HCT116 (cell line): ENCODE data around the gene TMEM242. TPM values are rescaled to one million over a fixed set of nuclear protein-coding genes. Genes with fewer than 3 reads are reported as not detected.

ENCODE experiments used
- ATAC-seq: fragments of 200-7000 bp; cut with Tn5 transposase; 2 replicates; pipeline ENCODE4 v1.9.1; 2020; ENCODE audit warnings: mild to moderate bottlenecking, moderate library complexity
- BruUV-seq: library from RNA; stranded (reverse); fragments of 400-500 nt; replicated peaks from 2 replicates; lab custom pipeline; 2021; lab: Mats Ljungman, UMichigan
- CTCF ChIA-PET: fragments of 300-600 bp; sonication (Branson Sonifier 250); formaldehyde crosslinking; loops from one replicate; lab custom pipeline; 2021; ENCODE audit warnings: antibody characterized with exemption; lab: Charles Lee
- POLR2A ChIA-PET: fragments of 300-600, 350-600 bp; sonication (Branson Sonifier 250); formaldehyde crosslinking; loops from one replicate; lab custom pipeline; 2021; ENCODE audit warnings: antibody characterized with exemption; lab: Charles Lee
- RAD21 ChIA-PET, 2 experiments: fragments of 300-600 bp; sonication (Branson Sonifier 250); formaldehyde crosslinking; loops; one replicate each; lab custom pipeline; 2023; ENCODE audit warnings: low total read pairs in 2 of 2; ENCODE audit not compliant: uncharacterized antibody in 2 of 2, unreplicated experiment in 2 of 2, low non-redundant PET in 1 of 2; lab: Charles Lee
- DNase-seq: peaks from one replicate; pipeline ENCODE4 v3.0.0-alpha.2; 2010; ENCODE audit warnings: low read depth, low spot score
- H2AFZ ChIP-seq: fragments of 200-600 bp; shearing (Covaris generic), sonication (generic); 2 replicates; pipeline ENCODE4 v1.6.1; 2017; ENCODE audit warnings: low read depth, mixed run types, mixed read lengths, antibody characterized with exemption, low read length; ENCODE audit not compliant: poor library complexity, severe bottlenecking
- H3K27ac ChIP-seq: 2 replicates; pipeline ENCODE4 v1.5.1; 2012; ENCODE audit warnings: low read depth, low read length
- H3K27me3 ChIP-seq: fragments of 200-600 bp; sonication (generic); 2 replicates; pipeline ENCODE4 v1.6.1; 2016; ENCODE audit warnings: mixed run types, low read length, mixed read lengths; ENCODE audit not compliant: insufficient read depth
- H3K36me3 ChIP-seq, 2 experiments: fragments of 200-500 bp in 1 of 2; fragments of 200-600 bp in 1 of 2; sonication (Bioruptor generic) in 1 of 2; sonication (generic) in 1 of 2; 2 replicates each; pipeline versions ENCODE4 v1.5.1 to v1.6.1; 2014 to 2016; ENCODE audit warnings: low read length in 2 of 2, inconsistent platforms in 1 of 2, mixed read lengths in 1 of 2, mixed run types in 1 of 2; ENCODE audit not compliant: insufficient read depth in 2 of 2, control insufficient read depth in 1 of 2
- H3K4me1 ChIP-seq, 2 experiments: fragments of 200-600 bp in 1 of 2; sonication (generic) in 1 of 2; 2 replicates each; pipeline versions ENCODE4 v1.5.1 to v1.6.1; 2012 to 2017; ENCODE audit warnings: low read length in 2 of 2, inconsistent platforms in 1 of 2, mild to moderate bottlenecking in 1 of 2, mixed read lengths in 1 of 2, mixed run types in 1 of 2, moderate library complexity in 1 of 2; ENCODE audit not compliant: insufficient read depth in 2 of 2, control insufficient read depth in 1 of 2
- H3K4me2 ChIP-seq: fragments of 200-600 bp; sonication (generic); 2 replicates; pipeline ENCODE4 v1.6.1; 2017; ENCODE audit warnings: mixed run types, low read length, mixed read lengths
- H3K4me3 ChIP-seq, 2 experiments: fragments of 200-600 bp in 1 of 2; sonication (generic) in 1 of 2; replicated peaks in 1 of 2; 2 replicates each; pipeline ENCODE4 v1.5.1; 2011 to 2016; ENCODE audit warnings: low read length in 2 of 2, control low read depth in 1 of 2, low read depth in 1 of 2, mild to moderate bottlenecking in 1 of 2, mixed read lengths in 1 of 2, mixed run types in 1 of 2
- H3K79me2 ChIP-seq: fragments of 200-600 bp; sonication (generic); 2 replicates; pipeline ENCODE4 v1.6.1; 2017; ENCODE audit warnings: mild to moderate bottlenecking, mixed run types, low read length, moderate library complexity, mixed read lengths; ENCODE audit not compliant: insufficient read depth
- H3K9ac ChIP-seq: fragments of 200-600 bp; sonication (generic); 2 replicates; pipeline ENCODE4 v1.6.1; 2016; ENCODE audit warnings: low read length, mixed read lengths
- H3K9me2 ChIP-seq: fragments of 200-600 bp; sonication (generic), shearing (Covaris generic); 2 replicates; pipeline ENCODE4 v1.6.1; 2017; ENCODE audit warnings: mixed run types, mild to moderate bottlenecking, moderate library complexity; ENCODE audit not compliant: insufficient read depth
- H3K9me3 ChIP-seq, 2 experiments: fragments of 200-500 bp in 1 of 2; fragments of 200-600 bp in 1 of 2; sonication (Bioruptor generic) in 1 of 2; sonication (generic) in 1 of 2; 2 replicates each; pipeline ENCODE4 v1.6.1; 2014 to 2017; ENCODE audit warnings: low read length in 2 of 2, mixed read lengths in 2 of 2, inconsistent platforms in 1 of 2, low read depth in 1 of 2, mild to moderate bottlenecking in 1 of 2, mixed run types in 1 of 2, moderate library complexity in 1 of 2; ENCODE audit not compliant: control insufficient read depth in 1 of 2, insufficient read depth in 1 of 2
- H4K20me1 ChIP-seq: fragments of 200-600 bp; sonication (generic), shearing (Covaris generic); 2 replicates; pipeline ENCODE4 v1.6.1; 2017; ENCODE audit warnings: mixed run types, mild to moderate bottlenecking, moderate library complexity; ENCODE audit not compliant: insufficient read depth
- ATF3 ChIP-seq: IDR thresholded peaks from 2 replicates; pipeline ENCODE4 v1.6.1; 2012
- CBX3 ChIP-seq: IDR thresholded peaks from 2 replicates; pipeline ENCODE4 v1.6.1; 2012; ENCODE audit warnings: low read depth
- CTCF ChIP-seq, 3 experiments: fragments of 200-600 bp in 1 of 3; sonication (generic) in 1 of 3; IDR thresholded peaks in 2 of 3; conservative IDR thresholded peaks in 1 of 3; 2 replicates each; pipeline ENCODE4 v1.5.1; 2012 to 2017; ENCODE audit warnings: low read depth in 2 of 3, low read length in 2 of 3, antibody characterized with exemption in 1 of 3, borderline replicate concordance in 1 of 3, control low read depth in 1 of 3, mild to moderate bottlenecking in 1 of 3, mixed read lengths in 1 of 3, mixed run types in 1 of 3, moderate library complexity in 1 of 3; ENCODE audit not compliant: insufficient read depth in 1 of 3
- EZH2phosphoT487 ChIP-seq: fragments of 200-600 bp; IDR thresholded peaks from 2 replicates; pipeline ENCODE4 v1.6.1; 2018; ENCODE audit warnings: antibody characterized with exemption, borderline replicate concordance
- RAD21 ChIP-seq: IDR thresholded peaks from 2 replicates; pipeline ENCODE4 v1.6.1; 2012; ENCODE audit warnings: low read depth, mild to moderate bottlenecking
- REST ChIP-seq: IDR thresholded peaks from 2 replicates; pipeline ENCODE4 v1.6.1; 2012; ENCODE audit warnings: low read depth
- SP1 ChIP-seq: IDR thresholded peaks from 2 replicates; pipeline ENCODE4 v1.6.1; 2012; ENCODE audit warnings: low read depth
- SRF ChIP-seq: IDR thresholded peaks from 2 replicates; pipeline ENCODE4 v1.6.1; 2012; ENCODE audit warnings: low read depth
- ZFX ChIP-seq: fragments of 450-650 bp; IDR thresholded peaks from 2 replicates; pipeline ENCODE4 v1.6.1; 2017
- ZNF274 ChIP-seq: fragments of 200-500 bp; sonication (Bioruptor generic); IDR thresholded peaks from 2 replicates; pipeline ENCODE4 v1.6.1; 2014; ENCODE audit warnings: mild to moderate bottlenecking, low read depth, low read length, inconsistent platforms
- intact Hi-C: fragments of 100-400 bp; cut with micrococcal nuclease; formaldehyde crosslinking; loops from 2 replicates; pipeline ENCODE4 v1.10.0; 2022
- total RNA-seq: library from RNA; stranded (reverse); gene quantifications from one replicate; pipeline ENCODE4 v1.2.1, GENCODE V29; 2021; ENCODE audit not compliant: unreplicated experiment

Gene TMEM242
- total RNA-seq, 1 experiment from 2014 or later: 11.6 TPM

- Histone ChIP-seq H3K27ac (no peak overlapping the region), H3K36me3 (no peaks in the 10 kb centered on the region), H3K27me3 (peaks cover 17% of the 10 kb centered on the region; the same call in 1 of the 2 replicates), H3K4me3 (no peak overlapping the region), H2AFZ (no peak overlapping the region), H3K9ac (no peak overlapping the region), H3K4me2 (no peak overlapping the region), H3K9me3 (no peaks in the 10 kb centered on the region), H3K9me2 (no peaks in the 10 kb centered on the region), H3K4me1 (no peaks in the 10 kb centered on the region), H4K20me1 (no peaks in the 10 kb centered on the region), H3K79me2 (no peaks in the 10 kb centered on the region)
- ATAC-seq (no peak), DNase-seq (no peak)
- no TSS peak for BruUV-seq
- TF ChIP-seq ATF3 (no peak), SRF (no peak), ZFX (no peak), EZH2phosphoT487 (no peak), RAD21 (no peak), SP1 (no peak), REST (no peak), CBX3 (no peak), CTCF (IDR thresholded peaks at IDR 0.05 in 2 of 3, conservative IDR thresholded peaks at IDR 0.05 in 1 of 3; ENCODE audit: borderline replicate concordance in 1 of 3, insufficient read depth in 1 of 3, low read depth in 2 of 3, low read length in 2 of 3) (no peak), ZNF274 (no peak)
- ChIA-PET POLR2A (no interaction called here), RAD21 (no interaction called here), CTCF (no interaction called here)
- intact Hi-C loops: no loop called here
These were observed 70.3 kb downstream of the TMEM242 start for GRCh38 chr6:157253017-157253416.
